Measurements from ENCODE around the gene CCDC110.

The CCDC110 gene

GRCh38 chr4:185472103-185472542 is 590 bp upstream of the CCDC110 start:
- no peak for DNase-seq (ENCODE audit: low spot score)

GRCh38 chr4:185470501-185471195 is 885 bp downstream of the CCDC110 start:
- DNase-seq (ENCODE audit: low spot score): peak; percentile 63

GRCh38 chr4:185469580-185470154 is 1.9 kb downstream of the CCDC110 start:
- DNase-seq (ENCODE audit: low spot score): no peak

GRCh38 chr4:185468999-185469398 is 2.5 kb downstream of the CCDC110 start:
- no peak for DNase-seq (ENCODE audit: low spot score)

GRCh38 chr4:185467991-185468390 is 3.5 kb downstream of the CCDC110 start:
- no peak for DNase-seq (ENCODE audit: low spot score)

- DNase-seq (ENCODE audit: low spot score): no peak
Observed at GRCh38 chr4:185467101-185467500, 4.4 kb downstream of the CCDC110 start.

GRCh38 chr4:185465707-185466106 is 5.8 kb downstream of the CCDC110 start:
- DNase-seq (ENCODE audit: low spot score): no peak

- no peak for DNase-seq (ENCODE audit: low spot score)
Observed at GRCh38 chr4:185464887-185465286, 6.6 kb downstream of the CCDC110 start.

- DNase-seq (ENCODE audit: low spot score): no peak
Observed at GRCh38 chr4:185464183-185464582, 7.3 kb downstream of the CCDC110 start.

- DNase-seq (ENCODE audit: low spot score): no peak
Observed at GRCh38 chr4:185463541-185463940, 8.0 kb downstream of the CCDC110 start.

- DNase-seq (ENCODE audit: low spot score): no peak
Observed at GRCh38 chr4:185461565-185461964, 10.0 kb downstream of the CCDC110 start.

GRCh38 chr4:185457136-185457535 is 14.4 kb downstream of the CCDC110 start:
- DNase-seq (ENCODE audit: low spot score): no peak

GRCh38 chr4:185456131-185456530 is 15.4 kb downstream of the CCDC110 start:
- no peak for DNase-seq (ENCODE audit: low spot score)

- DNase-seq (ENCODE audit: low spot score): no peak
Observed at GRCh38 chr4:185445209-185445608, 26.3 kb downstream of the CCDC110 start.

- DNase-seq (ENCODE audit: low spot score): no peak
Observed at GRCh38 chr4:185441479-185441878, 30.1 kb downstream of the CCDC110 start.

GRCh38 chr4:185437809-185438208 is 33.7 kb downstream of the CCDC110 start:
- DNase-seq (ENCODE audit: low spot score): no peak

GRCh38 chr4:185435466-185435865 is 36.1 kb downstream of the CCDC110 start:
- DNase-seq (ENCODE audit: low spot score): no peak

GRCh38 chr4:185429660-185430059 is 41.9 kb downstream of the CCDC110 start:
- DNase-seq (ENCODE audit: low spot score): no peak

- no peak for DNase-seq (ENCODE audit: low spot score)
Observed at GRCh38 chr4:185426960-185427688, 44.4 kb downstream of the CCDC110 start.

- peak; percentile 87 for DNase-seq (ENCODE audit: low spot score)
Observed at GRCh38 chr4:185425647-185426352, 45.7 kb downstream of the CCDC110 start, which contains the start of gene UFSP2. Gene UFSP2, minus strand, starts transcription at chr4:185425964. Its CDS starts 96 bp downstream, at chr4:185425868.

GRCh38 chr4:185424905-185425646 is 46.5 kb downstream of the CCDC110 start:
- DNase-seq (ENCODE audit: low spot score): peak; percentile 41

All from globus pallidus (tissue), 1 donor.